Dermis microvascular lymphatic vessel endothelial cell (primary cell): Measurements from ENCODE around the gene ANO9. TPM values are rescaled to one million over a fixed set of nuclear protein-coding genes. Genes with fewer than 3 reads are reported as not detected.
"Not testable (repeated sequence)": the region's sequence is repeated elsewhere in the genome, so short reads cannot be mapped to it uniquely, and the experiment has no call there.

Experiments
- DNase-seq, 2 donors: peaks; one replicate each; pipeline versions ENCODE4 v3.0.0 to v3.0.0-alpha.2; 2010; ENCODE audit warnings: low read depth in 2 of 2
- total RNA-seq: library from RNA; depleted of rRNA; stranded (reverse); fragments of >200 nt; gene quantifications from 2 replicates; pipeline ENCODE4 v1.2.1, GENCODE V29; 2014

Gene ANO9
- total RNA-seq, 1 donor from 2014 or later: 1.4 TPM

- DNase-seq: no peak
These were observed 37.9 kb downstream of the ANO9 start for GRCh38 chr11:403761-404431.

DNA sequence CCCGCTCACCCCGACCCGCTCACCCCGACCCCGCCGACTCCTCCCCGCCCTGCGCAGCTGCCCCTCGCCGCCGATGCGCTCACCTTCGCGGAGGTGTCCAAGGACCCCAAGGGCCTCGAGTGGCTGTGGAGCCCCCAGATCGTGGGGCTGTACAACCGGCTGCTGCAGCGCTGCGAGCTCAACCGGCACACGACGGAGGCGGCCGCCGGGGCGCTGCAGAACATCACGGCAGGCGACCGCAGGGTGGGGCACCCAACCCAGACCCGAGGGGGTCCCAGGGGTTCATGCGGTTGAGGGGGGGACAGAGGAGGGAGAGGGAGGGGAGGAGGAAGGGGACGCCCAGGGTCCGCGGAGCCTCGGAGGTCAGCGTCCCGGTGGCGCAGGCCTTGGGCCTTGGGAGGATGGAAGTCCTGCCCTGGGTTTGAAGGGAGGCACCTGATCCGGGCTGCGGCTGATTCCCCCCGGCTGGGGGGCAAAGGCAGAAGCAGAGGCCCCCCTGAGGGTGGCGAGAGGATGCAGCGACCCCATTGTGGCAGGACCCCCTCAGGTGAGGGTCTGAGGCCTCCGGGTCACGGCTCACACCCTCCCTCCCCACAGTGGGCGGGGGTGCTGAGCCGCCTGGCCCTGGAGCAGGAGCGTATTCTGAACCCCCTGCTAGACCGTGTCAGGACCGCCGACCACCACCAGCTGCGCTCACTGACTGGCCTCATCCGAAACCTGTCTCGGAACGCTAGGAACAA lies 38.6 kb downstream of the ANO9 start:
- no peak for DNase-seq

DNA sequence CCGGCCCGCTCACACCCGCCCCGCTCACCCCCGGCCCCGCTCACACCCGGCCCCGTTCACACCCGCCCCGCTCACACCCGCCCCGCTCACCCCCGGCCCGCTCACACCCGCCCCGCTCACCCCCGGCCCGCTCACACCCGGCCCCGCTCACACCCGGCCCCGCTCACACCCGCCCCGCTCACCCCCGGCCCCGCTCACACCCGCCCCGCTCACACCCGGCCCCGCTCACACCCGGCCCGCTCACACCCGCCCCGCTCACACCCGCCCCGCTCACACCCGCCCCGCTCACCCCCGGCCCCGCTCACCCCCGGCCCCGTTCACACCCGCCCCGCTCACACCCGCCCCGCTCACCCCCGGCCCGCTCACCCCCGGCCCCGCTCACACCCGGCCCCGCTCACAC lies 40.6 kb downstream of the ANO9 start:
- not testable (repeated sequence) for DNase-seq

- DNase-seq: no peak
These were observed 41.5 kb downstream of the ANO9 start for GRCh38 chr11:400241-400689.

- no peak for DNase-seq
These were observed 42.0 kb downstream of the ANO9 start for GRCh38 chr11:399731-400211.

DNA sequence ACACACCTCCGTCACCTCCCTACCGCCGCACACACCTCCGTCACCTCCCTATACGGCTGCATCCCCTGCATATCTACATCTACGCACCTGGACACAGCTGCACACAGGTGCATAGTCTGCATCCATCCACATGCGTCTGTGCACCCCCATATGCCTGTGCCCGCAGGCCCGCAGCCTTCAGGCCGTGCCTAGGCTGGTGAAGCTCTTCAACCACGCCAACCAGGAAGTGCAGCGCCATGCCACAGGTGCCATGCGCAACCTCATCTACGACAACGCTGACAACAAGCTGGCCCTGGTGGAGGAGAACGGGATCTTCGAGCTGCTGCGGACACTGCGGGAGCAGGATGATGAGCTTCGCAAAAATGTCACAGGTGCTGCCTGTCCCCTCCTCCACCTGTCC lies 43.0 kb downstream of the ANO9 start:
- DNase-seq: no peak

DNA sequence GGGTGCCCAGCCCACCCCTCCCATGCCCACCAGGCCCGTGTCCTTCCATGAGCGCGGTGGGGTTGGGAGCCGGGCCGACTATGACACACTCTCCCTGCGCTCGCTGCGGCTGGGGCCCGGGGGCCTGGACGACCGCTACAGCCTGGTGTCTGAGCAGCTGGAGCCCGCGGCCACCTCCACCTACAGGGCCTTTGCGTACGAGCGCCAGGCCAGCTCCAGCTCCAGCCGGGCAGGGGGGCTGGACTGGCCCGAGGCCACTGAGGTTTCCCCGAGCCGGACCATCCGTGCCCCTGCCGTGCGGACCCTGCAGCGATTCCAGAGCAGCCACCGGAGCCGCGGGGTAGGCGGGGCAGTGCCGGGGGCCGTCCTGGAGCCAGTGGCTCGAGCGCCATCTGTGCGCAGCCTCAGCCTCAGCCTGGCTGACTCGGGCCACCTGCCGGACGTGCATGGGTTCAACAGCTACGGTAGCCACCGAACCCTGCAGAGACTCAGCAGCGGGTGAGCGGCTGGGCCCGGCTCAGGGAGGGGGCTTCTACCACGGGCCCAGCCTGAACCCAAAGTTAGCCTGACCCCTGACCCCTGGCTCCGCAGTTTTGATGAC lies 44.8 kb downstream of the ANO9 start:
- peak; percentile 16 to 67 for DNase-seq

GRCh38 chr11:396511-396947 lies 45.3 kb downstream of the ANO9 start:
- peak in 1 of 2 donors; percentile 32 for DNase-seq

DNA sequence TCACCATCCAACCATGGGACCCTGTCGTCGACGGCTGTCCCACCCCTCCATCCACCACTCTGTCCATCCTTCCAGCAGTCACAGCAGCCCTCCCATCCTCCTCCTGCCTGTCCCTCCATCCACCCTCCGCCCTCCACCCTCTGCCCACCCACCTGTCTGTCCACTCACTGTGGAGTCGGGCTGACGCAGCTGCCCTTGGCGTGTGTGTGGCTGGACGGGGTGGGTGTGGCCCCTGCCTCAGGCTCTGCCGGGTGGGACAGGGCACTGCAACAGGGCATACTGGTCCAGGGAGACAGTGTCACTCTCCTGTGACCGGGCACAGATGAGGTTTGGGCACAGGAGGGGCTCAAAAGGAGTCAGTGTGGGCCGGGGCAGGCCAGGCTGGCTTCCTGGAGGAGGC lies 45.9 kb downstream of the ANO9 start:
- no peak for DNase-seq

- DNase-seq: no peak
These were observed 46.8 kb downstream of the ANO9 start for GRCh38 chr11:394858-395655.

- DNase-seq: peak in 1 of 2 donors; percentile 45
These were observed 47.6 kb downstream of the ANO9 start, which contains the start of gene PKP3 for GRCh38 chr11:394034-394857. PKP3 (plus strand) TSS chr11:394209; CDS start chr11:394293, 84 bp downstream.

- no peak for DNase-seq
These were observed 48.4 kb downstream of the ANO9 start for GRCh38 chr11:393219-394033.

DNA sequence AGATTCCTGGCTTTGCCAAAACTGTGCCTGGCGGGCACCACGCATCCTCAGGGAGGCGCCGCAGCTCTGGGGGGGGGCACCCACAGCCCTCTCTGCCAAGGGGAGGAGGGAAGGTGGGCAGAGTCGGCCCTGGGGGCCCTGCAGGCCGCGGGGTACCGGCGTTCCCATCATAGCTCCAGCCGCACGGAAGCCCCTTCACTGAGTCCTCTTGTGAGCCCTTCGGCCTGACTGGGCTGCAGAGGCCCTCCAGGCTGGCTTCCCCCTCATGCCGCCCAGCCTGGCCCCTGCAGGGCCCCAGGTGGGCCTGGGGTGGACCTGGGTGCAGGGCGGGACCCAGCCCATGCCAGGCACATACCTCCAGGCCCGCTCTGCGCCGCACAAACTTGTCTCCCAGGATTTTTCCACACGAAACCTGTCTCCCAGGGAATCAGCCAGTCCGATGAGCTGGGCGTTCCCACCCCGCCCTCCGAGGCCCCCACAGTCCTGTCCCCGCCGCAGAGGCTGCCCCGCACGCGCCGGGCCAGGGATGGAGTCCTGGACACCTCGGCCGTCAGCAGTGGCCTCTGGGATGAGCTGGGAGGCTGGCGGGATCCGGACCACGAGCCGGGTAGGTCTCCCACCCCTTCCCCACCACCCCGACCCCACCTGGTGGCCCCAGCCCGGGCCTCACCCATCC lies 49.6 kb downstream of the ANO9 start:
- DNase-seq: no peak

DNA sequence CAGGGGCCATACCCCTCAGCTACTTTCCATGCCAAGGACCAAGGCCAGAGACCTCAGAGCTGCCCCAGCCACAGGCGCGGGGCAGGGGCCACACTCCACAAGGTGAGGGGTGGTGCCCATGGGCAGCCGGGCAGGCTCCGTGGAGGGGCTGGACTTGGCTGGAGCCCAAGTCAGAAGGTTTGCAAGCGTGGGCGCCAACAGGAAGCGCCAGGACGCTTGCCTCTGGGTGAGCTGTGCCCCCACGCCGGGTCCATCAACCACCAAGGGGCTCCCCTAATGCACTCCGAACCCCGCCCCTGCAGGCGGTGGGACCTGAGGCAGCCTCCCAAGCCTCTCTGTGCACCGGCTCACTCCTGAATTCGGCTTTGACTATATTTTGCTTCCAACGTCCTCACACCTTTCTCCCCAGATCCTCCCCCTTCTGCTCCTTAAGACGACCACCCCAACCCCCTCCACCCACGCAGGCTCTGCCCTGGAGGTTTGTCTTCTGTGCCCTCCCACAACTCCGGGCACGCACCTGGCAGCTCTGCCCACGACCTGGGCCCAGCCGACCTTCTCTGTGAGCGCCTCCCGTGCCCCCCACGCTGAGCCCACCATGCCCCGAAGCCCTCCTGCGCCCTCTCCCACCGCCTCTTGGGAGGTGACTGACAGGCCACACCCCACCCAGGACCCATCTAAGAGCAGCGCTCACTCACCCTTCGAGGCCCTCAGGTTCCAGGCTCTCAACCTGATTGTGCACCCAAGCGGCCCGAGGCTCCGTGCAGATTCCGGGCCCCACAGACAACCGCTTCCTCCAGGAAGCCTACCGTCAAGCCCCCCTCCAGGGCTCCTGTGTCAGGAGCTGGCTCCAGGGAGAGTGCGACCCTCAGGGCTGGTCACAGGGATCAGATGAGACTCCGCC lies 50.4 kb downstream of the ANO9 start:
- no peak for DNase-seq

GRCh38 chr11:390175-390574 lies 51.6 kb downstream of the ANO9 start:
- no peak for DNase-seq

GRCh38 chr11:389369-389768 lies 52.4 kb downstream of the ANO9 start:
- not testable (repeated sequence) for DNase-seq

DNA sequence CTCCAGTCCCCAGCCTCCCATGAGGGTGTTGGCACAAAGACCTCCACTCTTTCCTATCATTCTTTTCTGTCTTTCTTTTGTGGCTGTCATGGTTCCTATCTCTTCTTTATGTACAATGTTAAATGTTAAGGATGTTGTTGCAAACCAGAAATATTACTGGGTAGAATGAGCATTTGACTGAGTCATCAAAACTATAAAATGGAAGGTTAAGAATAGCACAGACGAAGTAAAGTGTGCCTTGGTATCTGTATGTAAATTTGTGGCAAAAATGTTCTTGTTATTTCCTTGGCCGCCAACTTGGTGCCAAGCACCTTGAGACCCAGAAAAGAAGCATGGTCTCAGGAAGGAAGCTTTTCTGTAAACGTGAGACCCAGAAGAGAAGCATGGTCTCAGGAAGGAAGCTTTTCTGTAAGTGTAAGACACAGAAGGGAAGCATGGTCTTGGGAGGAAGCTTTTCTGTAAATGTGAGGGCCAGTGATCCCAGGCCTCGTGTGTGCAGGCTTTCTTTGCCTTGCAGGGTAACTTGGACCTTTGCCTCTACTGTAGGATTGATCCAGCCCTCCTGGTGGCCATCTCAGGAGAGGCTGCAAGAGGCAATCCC lies 54.5 kb downstream of the ANO9 start:
- DNase-seq: no peak

DNA sequence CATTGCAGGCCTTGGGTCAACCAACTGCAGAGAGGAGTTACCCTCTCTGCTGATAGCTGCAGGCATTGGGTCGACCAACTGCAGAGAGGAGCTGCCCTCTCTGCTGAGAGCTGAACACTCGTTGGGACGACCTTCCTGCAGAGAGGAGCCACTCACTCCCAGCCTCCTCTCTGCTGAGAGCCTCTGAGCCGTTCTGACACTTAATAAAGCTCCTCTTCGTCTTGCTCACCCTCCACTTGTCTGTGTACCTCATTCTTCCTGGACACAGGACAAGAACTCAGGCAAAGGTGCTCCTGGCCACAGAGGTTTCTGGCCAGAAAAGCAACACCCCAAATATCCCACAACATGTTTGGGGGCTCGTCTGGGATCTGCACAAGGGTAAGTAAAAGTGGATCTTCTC lies 55.3 kb downstream of the ANO9 start:
- no peak for DNase-seq
